Hematopoietic multipotent progenitor cell treated with erythropoietin and hydrocortisone succinate and interleukin-3 and kit ligand, for 8 days (in vitro differentiated cells): ENCODE measurements around the gene TUBA8.
"Not testable (repeated sequence)": the region's sequence is repeated elsewhere in the genome, so short reads cannot be mapped to it uniquely, and the experiment has no call there.

Source experiments
- DNase-seq: peaks from one replicate; pipeline ENCODE4 v3.0.0-alpha.2; 2015

Gene TUBA8

GRCh38 chr22:18110194-18110953 lies at the start of gene TUBA8:
TSS of gene TUBA8 (plus strand) at chr22:18110809. CDS start at chr22:18110866, 57 bp downstream.
- peak; percentile 17 for DNase-seq

DNA sequence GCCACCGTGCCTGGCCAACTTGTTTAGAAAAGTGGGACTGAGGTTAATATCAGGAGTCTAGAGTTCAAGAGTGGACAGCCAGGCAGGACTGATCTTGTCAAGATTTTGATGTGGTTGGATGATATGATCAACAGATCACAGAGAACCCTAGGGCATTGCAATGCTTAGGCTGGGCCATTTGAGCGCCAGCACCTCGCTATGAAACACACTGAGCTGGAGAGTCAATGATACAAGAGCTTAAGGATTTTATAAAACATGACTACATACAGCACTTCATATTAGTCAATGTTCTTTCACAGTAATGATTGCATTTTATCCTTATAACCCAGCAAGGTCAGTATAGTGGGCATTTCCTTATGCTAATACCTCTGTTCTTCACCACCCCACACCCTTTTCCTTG lies 48.2 kb upstream of the TUBA8 start:
- DNase-seq, result no peak

DNA sequence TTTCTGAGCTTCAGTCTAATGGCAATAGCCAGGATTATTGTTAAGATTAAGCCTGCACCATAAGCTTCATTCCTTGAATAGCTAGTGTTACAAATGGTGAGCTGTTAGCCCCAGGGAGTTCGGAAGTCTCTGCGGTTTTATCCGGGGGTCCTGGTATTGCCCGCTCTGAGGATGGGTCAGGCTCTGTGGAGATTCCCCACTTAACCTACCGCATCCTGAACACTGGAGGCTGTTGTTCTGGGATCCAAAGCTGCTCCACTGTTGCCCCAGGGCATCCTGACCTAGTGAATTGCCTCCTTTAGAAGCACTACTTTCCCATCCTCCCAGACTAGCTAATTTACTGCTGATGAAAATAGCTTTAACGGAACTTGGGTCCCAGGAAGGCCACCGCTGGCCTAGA lies 47.3 kb upstream of the TUBA8 start:
- DNase-seq, result no peak

DNA sequence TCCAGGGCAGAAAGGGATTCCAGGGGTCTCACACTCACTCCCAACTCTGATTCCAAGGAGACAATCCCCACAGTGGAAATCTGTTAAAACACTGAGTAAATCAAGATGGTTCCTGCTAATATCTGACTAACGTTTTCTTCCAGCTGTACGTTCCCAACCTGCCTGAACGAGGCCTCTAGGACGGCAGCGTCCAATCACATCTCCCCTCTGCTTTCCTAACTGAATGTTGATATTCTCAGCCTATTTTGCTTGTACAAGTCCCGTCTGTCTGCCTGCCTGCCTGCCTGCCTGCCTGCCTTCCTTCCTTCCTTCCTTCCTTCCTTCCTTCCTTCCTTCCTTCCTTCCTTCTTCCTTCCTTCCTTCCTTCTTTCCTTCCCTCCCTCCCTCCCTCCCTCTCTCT lies 46.9 kb upstream of the TUBA8 start:
- DNase-seq, result not testable (repeated sequence)

DNA sequence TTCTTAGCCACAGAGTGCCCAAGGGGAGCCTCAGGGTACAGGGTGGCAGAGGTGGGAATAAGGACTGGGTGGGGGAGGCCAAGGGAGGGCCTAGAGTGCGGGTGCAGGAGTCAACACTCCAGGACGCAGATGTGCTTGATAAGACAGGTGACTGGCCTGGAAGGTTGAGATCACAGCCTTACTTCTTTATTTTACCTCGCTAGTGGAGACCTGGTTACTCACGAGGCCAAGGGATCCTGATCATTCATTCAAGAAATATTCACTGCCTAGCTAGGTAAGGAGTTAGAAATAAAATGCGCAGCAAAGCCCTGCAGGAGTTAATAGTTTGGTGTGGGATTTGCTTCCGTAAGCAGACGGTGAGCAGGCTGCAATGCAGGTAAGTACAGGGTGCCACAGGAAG lies 46.0 kb upstream of the TUBA8 start:
- no peak for DNase-seq

- DNase-seq, result no peak
Measured at GRCh38 chr22:18065256-18065655, 45.4 kb upstream of the TUBA8 start.

- no peak for DNase-seq
Measured at GRCh38 chr22:18066181-18066859, 44.3 kb upstream of the TUBA8 start.

- no peak for DNase-seq
Measured at GRCh38 chr22:18067121-18067520, 43.5 kb upstream of the TUBA8 start.

DNA sequence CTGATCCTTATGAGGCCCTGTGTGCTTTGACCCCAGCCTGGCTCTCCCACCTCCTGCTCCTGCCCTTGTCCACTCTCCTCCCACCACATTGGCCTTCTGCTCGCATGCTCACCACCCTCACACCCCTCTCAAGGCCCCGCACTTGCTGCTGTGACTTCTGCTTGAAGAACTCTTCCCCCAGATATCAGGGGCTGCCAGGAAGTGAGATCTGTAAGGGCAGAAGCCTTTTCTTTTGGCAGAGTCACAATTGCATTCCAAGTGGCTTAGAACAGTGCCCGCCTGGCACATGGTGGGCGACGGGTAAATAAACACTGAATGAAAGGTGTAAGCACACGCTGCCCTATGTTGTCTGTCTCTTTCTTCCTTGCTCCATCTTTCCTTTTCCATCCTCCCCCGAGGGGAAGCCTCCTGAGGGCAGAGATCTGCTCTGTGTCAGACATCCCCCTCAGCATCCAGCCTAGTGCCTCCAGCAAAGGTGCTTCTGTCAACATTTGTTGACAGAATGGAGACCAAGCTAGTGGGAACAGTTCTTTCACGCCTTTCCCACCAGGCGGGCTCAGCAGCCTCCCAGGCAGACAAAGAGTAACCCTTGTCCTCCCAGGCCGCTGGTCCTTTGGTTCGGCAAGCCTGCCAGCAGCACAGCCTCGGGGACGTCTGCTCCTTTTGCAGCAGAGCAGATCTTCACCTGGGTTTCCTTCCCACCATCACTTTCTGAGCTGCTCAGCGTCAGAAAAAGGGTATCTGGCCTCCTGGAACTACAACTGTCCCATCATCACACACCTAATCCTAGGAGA lies 42.9 kb upstream of the TUBA8 start:
- DNase-seq, result no peak

GRCh38 chr22:18068381-18068988 lies 42.1 kb upstream of the TUBA8 start:
- no peak for DNase-seq

DNA sequence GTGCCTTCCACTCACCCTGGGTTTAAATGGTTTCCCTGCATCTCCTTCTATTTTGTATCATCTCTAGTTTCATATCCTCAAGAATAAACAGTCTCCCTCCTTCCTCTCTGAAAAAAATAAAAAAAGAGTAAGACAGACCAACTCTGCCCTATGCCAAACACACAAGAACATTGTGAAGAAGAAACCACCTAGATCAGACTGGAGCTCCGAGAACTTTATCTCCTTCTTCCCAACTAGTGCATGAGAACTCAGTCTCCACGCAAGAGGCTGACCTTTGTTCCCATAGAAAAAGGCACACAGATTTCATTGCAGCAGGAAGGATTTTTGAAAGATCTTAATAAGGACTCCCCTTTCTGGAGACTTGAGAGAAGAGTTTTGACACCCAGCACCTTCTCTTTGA lies 41.6 kb upstream of the TUBA8 start:
- DNase-seq, result no peak

DNA sequence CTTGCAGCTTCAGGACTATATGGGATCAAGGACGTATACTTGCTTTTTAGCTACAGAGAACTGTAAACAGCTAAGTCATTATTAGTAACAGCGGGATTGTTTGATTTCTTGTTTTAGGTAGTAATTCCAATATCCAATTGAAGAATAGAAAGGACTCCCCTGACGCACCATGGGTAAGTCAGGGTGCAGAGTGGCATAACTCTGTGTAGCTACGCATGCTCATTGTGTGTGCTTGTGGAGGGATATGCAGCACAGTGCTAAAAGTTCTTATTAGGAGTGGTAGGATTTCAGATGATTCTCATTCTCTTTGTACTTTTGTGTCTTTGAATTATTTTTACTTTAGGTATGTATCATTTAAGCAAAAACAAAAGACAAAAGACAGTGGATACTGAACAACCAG lies 40.6 kb upstream of the TUBA8 start:
- no peak for DNase-seq

- DNase-seq, result no peak
Measured at GRCh38 chr22:18070556-18071306, 39.9 kb upstream of the TUBA8 start.

- DNase-seq, result not testable (repeated sequence)
Measured at GRCh38 chr22:18071307-18071967, 39.2 kb upstream of the TUBA8 start.

- DNase-seq, result no peak
Measured at GRCh38 chr22:18071968-18072310, 38.7 kb upstream of the TUBA8 start.

- DNase-seq, result no peak
Measured at GRCh38 chr22:18073467-18073866, 37.1 kb upstream of the TUBA8 start.

GRCh38 chr22:18073927-18074326 lies 36.7 kb upstream of the TUBA8 start:
- not testable (repeated sequence) for DNase-seq

- DNase-seq, result no peak
Measured at GRCh38 chr22:18075101-18075719, 35.4 kb upstream of the TUBA8 start.

DNA sequence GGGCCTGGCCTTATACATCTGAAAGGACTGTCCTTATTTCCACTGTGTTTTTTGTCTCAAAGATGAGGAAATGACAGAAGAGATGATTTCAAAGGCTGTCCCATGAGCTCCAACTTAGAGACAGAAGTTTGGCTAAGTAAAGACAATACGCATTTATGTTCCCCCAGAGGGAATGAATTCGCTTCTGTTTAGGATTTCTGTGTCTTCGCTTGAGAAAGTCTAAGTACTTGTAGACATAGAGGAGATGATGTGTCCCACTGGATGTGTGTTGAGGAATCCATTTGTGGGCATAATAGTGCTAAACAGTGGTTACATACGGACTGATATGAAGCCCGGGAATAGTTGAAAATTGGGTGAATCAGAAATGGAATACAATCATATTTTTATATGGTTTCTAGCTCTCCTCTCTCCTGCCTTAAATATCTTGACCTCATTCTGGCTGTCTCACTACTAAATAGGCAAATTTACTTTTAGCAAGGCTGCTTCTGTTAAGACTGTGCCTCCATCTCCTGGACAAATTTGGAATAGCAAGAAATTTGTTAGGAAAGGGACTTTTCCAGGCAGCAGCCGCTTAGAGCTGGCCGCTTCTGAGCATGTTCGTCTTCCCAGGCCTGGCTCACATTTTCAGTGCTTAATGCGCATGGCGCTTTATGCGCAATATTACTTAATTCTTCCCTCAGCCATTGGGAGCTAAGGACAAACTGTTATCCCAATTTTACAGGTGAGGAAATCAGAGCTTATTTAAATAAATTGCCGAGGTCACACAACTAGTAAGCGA lies 34.7 kb upstream of the TUBA8 start:
- peak; percentile 88 for DNase-seq

- DNase-seq, result peak; percentile 6
Measured at GRCh38 chr22:18077087-18077638, 33.4 kb upstream of the TUBA8 start.
